ENCODE data around the gene MEAK7.
"Not testable (repeated sequence)": the region's sequence is repeated elsewhere in the genome, so short reads cannot be mapped to it uniquely, and the experiment has no call there.

Gene MEAK7

GRCh38 chr16:84527532-84528269 is 23.2 kb upstream of the MEAK7 start:
- H3K9me3 ChIP-seq (ENCODE audit: control insufficient read depth, insufficient read depth, low read length): peaks cover 6% of the 10 kb centered on the region; the same call in 1 of the 2 replicates
- no peaks in the 10 kb centered on the region for H4K20me1 ChIP-seq (ENCODE audit: control insufficient read depth, insufficient read depth, low read depth, low read length)
- TF ChIP-seq EZH2phosphoT487 (IDR thresholded peaks at IDR 0.05; ENCODE audit: borderline replicate concordance, low read length): no peak
- TF ChIP-seq CTCF (IDR thresholded peaks at IDR 0.05; ENCODE audit: low read depth, low read length, poor library complexity, severe bottlenecking): no peak
- H3K36me3 ChIP-seq (ENCODE audit: control insufficient read depth, low read length): no peaks in the 10 kb centered on the region
- peaks cover 11% of the 10 kb centered on the region; the same call in 1 of the 2 replicates for H3K27me3 ChIP-seq (ENCODE audit: control insufficient read depth, low read length)
- no peaks in the 10 kb centered on the region; the same call in 1 of the 2 replicates for H3K4me1 ChIP-seq (ENCODE audit: control insufficient read depth, low read length)
- no peak overlapping the region for H3K4me2 ChIP-seq (ENCODE audit: low read length)
- H3K27ac ChIP-seq (ENCODE audit: low read depth, low read length): no peak overlapping the region
- no peaks in the 10 kb centered on the region for H3F3A ChIP-seq (ENCODE audit: control insufficient read depth, insufficient read depth)
- H3K9me2 ChIP-seq (replicated peaks; ENCODE audit: control insufficient read depth, low read length): no peaks in the 10 kb centered on the region
- no peaks in the 10 kb centered on the region for H3K79me2 ChIP-seq (ENCODE audit: control insufficient read depth, low read length)
- H3K4me3 ChIP-seq (ENCODE audit: low read length): no peak overlapping the region

DNA sequence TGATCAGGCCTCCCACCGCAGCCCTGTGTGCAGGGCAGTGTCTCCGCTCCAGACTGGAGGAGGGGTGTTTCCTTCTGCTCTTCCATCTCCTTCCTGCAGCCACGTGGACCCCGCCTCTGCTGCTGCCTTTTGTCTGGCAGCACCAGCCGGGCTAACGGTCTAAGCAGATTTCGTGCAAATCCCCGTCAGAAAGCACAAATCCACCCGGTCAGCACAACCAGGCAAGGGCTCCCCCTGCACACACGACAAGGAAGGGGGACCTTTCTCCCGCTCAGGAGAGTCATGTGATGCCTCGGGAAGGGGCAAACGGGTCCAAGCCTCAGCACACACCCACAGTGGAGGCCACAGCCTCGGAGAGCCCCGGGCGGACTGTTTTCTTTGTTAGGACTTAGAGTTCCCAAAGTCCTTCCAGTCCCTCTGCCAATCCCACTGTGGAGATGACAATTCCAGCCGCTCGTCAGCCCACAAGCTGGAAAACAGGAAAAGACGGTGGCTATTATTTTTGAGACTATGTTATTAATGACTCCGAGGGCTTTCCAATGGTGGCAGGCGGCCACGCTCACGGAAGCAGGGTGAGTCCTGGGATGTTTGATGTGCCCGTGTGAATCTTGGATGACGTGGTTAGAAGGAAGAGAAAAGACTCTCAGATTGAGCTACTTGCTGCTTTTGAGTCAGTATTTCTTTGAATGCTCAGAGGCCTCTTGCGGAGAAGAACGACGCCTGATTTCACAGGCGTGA is 22.5 kb upstream of the MEAK7 start:
- Histone ChIP-seq H3K27ac (ENCODE audit: low read depth, low read length) (no peak overlapping the region), H4K20me1 (ENCODE audit: control insufficient read depth, insufficient read depth, low read depth, low read length) (no peaks in the 10 kb centered on the region), H3K27me3 (ENCODE audit: control insufficient read depth, low read length) (peaks cover 5% of the 10 kb centered on the region; the same call in 1 of the 2 replicates), H3F3A (ENCODE audit: control insufficient read depth, insufficient read depth) (no peaks in the 10 kb centered on the region), H3K79me2 (ENCODE audit: control insufficient read depth, low read length) (no peaks in the 10 kb centered on the region), H3K4me2 (ENCODE audit: low read length) (no peak overlapping the region), H3K4me1 (ENCODE audit: control insufficient read depth, low read length) (no peaks in the 10 kb centered on the region; the same call in 1 of the 2 replicates), H3K4me3 (ENCODE audit: low read length) (no peak overlapping the region), H3K9me3 (ENCODE audit: control insufficient read depth, insufficient read depth, low read length) (peaks cover 6% of the 10 kb centered on the region; the same call in 1 of the 2 replicates), H3K9me2 (replicated peaks; ENCODE audit: control insufficient read depth, low read length) (no peaks in the 10 kb centered on the region), H3K36me3 (ENCODE audit: control insufficient read depth, low read length) (no peaks in the 10 kb centered on the region)
- no peak for TF ChIP-seq EZH2phosphoT487 (IDR thresholded peaks at IDR 0.05; ENCODE audit: borderline replicate concordance, low read length)
- no peak for TF ChIP-seq CTCF (IDR thresholded peaks at IDR 0.05; ENCODE audit: low read depth, low read length, poor library complexity, severe bottlenecking)

- H3K27ac ChIP-seq (ENCODE audit: low read depth, low read length); H3F3A ChIP-seq (ENCODE audit: control insufficient read depth, insufficient read depth); H3K4me1 ChIP-seq (ENCODE audit: control insufficient read depth, low read length); H3K27me3 ChIP-seq (ENCODE audit: control insufficient read depth, low read length); H3K9me2 ChIP-seq (replicated peaks; ENCODE audit: control insufficient read depth, low read length); H3K4me3 ChIP-seq (ENCODE audit: low read length); H3K9me3 ChIP-seq (ENCODE audit: control insufficient read depth, insufficient read depth, low read length); H3K4me2 ChIP-seq (ENCODE audit: low read length); H4K20me1 ChIP-seq (ENCODE audit: control insufficient read depth, insufficient read depth, low read depth, low read length); H3K79me2 ChIP-seq (ENCODE audit: control insufficient read depth, low read length); H3K36me3 ChIP-seq (ENCODE audit: control insufficient read depth, low read length): not testable (repeated sequence)
Measured at GRCh38 chr16:84524941-84525581, 20.6 kb upstream of the MEAK7 start.

All from DOHH2 (cell line).